Measurements from ENCODE around the gene KIAA0232.
"Not testable (repeated sequence)": the region's sequence is repeated elsewhere in the genome, so short reads cannot be mapped to it uniquely, and the experiment has no call there.

DNA sequence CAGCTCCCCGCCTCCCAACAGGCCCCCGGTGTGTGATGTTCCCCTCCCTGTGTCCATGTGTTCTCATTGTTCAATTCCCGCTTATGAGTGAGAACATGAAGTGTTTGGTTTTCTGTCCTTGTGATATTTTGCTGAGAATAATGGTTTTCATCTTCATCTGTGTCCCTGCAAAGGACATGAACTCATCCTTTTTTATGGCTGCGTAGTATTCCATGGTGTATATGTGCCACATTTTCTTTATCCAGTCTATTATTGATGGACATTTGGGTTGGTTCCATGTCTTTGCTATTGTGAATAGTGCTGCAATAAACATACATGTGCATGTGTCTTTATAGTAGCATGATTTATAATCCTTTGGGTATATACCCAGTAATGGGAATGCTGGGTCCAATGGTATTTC is 53.1 kb downstream of the KIAA0232 start:
- not testable (repeated sequence) for TF ChIP-seq CTCF, POLR2A (IDR thresholded peaks at IDR 0.05)
